Endothelial cell of umbilical vein (primary cell): ENCODE data around the gene KITLG. TPM values are rescaled to one million over a fixed set of nuclear protein-coding genes. Genes with fewer than 3 reads are reported as not detected.

Experiments
- BruUV-seq: library from RNA; stranded (reverse); fragments of 400-500 nt; replicated peaks from 2 replicates; lab custom pipeline; 2021; lab: Mats Ljungman, UMichigan
- CTCF ChIA-PET: fragments of 300-600, 350-600 bp; sonication (Branson Sonifier 250); formaldehyde crosslinking; loops from one replicate; lab custom pipeline; 2021; ENCODE audit warnings: antibody characterized with exemption, inconsistent platforms; lab: Charles Lee
- POLR2A ChIA-PET: fragments of 300-600, 350-600 bp; sonication (Branson Sonifier 250); formaldehyde crosslinking; loops from one replicate; lab custom pipeline; 2021; ENCODE audit warnings: antibody characterized with exemption, inconsistent platforms; lab: Charles Lee
- DNase-seq: peaks from one replicate; pipeline ENCODE4 v3.0.0-alpha.2; 2011; ENCODE audit warnings: low read depth, low spot score
- FAIRE-seq: peaks from 2 replicates; lab custom pipeline; 2011; peaks lifted over from hg19 to GRCh38; lab: Jason Lieb, UNC
- H2AFZ ChIP-seq: 2 replicates; pipeline ENCODE4 v1.6.0; 2012; ENCODE audit warnings: low read depth, low read length, control low read depth, inconsistent platforms
- H3K27ac ChIP-seq: 2 replicates; pipeline ENCODE4 v1.5.1; 2011; ENCODE audit warnings: low read depth, mild to moderate bottlenecking, control low read depth, low read length, moderate library complexity; ENCODE audit not compliant: insufficient read depth
- H3K27me3 ChIP-seq, 2 experiments: 2 replicates each; pipeline versions ENCODE4 v1.6.0 to v1.6.1; 2011; ENCODE audit warnings: low read length in 2 of 2, mixed read lengths in 1 of 2; ENCODE audit not compliant: control insufficient read depth in 2 of 2, insufficient read depth in 2 of 2
- H3K36me3 ChIP-seq, 2 experiments: 2 replicates in 1 of 2; 3 replicates in 1 of 2; pipeline ENCODE4 v1.5.1; 2011; ENCODE audit warnings: low read length in 2 of 2, mild to moderate bottlenecking in 1 of 2, moderate library complexity in 1 of 2; ENCODE audit not compliant: control insufficient read depth in 2 of 2, insufficient read depth in 2 of 2; ENCODE audit errors: extremely low read depth in 1 of 2
- H3K4me1 ChIP-seq: 3 replicates; pipeline ENCODE4 v1.5.1; 2011; ENCODE audit warnings: mild to moderate bottlenecking, low read length; ENCODE audit not compliant: control insufficient read depth, insufficient read depth; ENCODE audit errors: extremely low read depth
- H3K4me2 ChIP-seq: 2 replicates; pipeline ENCODE4 v1.6.1; 2011; ENCODE audit warnings: low read length, control low read depth, mixed read lengths; ENCODE audit not compliant: insufficient read depth
- H3K4me3 ChIP-seq, 3 experiments: fragments of 200-600 bp in 1 of 3; sonication (generic), shearing (Covaris generic) in 1 of 3; replicated peaks in 1 of 3; 2 replicates each; pipeline ENCODE4 v1.5.1; 2011 to 2016; ENCODE audit warnings: control low read depth in 3 of 3, low read length in 3 of 3, mild to moderate bottlenecking in 2 of 3, inconsistent platforms in 1 of 3, low read depth in 1 of 3, moderate library complexity in 1 of 3; ENCODE audit not compliant: insufficient read depth in 1 of 3
- H3K79me2 ChIP-seq: 2 replicates; pipeline ENCODE4 v1.6.0; 2012; ENCODE audit warnings: low read length, inconsistent platforms; ENCODE audit not compliant: control insufficient read depth, insufficient read depth
- H3K9ac ChIP-seq: replicated peaks from 2 replicates; pipeline ENCODE3; 2011; ENCODE audit warnings: low read length, control low read depth; ENCODE audit not compliant: insufficient read depth; ENCODE audit errors: extremely low read depth
- H3K9me1 ChIP-seq: replicated peaks from 3 replicates; pipeline ENCODE4 v1.6.0; 2011; ENCODE audit warnings: mild to moderate bottlenecking, low read length; ENCODE audit not compliant: control insufficient read depth, insufficient read depth; ENCODE audit errors: extremely low read depth
- H3K9me3 ChIP-seq: replicated peaks from 2 replicates; pipeline ENCODE4 v1.5.1; 2012; ENCODE audit warnings: low read length, inconsistent platforms; ENCODE audit not compliant: control insufficient read depth, insufficient read depth
- H4K20me1 ChIP-seq: replicated peaks from 2 replicates; pipeline ENCODE3; 2011; ENCODE audit warnings: mild to moderate bottlenecking, low read length; ENCODE audit not compliant: control insufficient read depth, insufficient read depth; ENCODE audit errors: extremely low read depth
- CTCF ChIP-seq, 2 donors: IDR thresholded peaks; 1 replicate in 1 of 2; 2 replicates in 1 of 2; pipeline ENCODE4 v1.5.1; 2011; ENCODE audit warnings: low read length in 2 of 2, mild to moderate bottlenecking in 2 of 2, moderate library complexity in 2 of 2, control low read depth in 1 of 2, inconsistent platforms in 1 of 2, low read depth in 1 of 2; ENCODE audit not compliant: insufficient read depth in 1 of 2; ENCODE audit errors: extremely low read depth in 1 of 2
- EZH2 ChIP-seq: IDR thresholded peaks from 2 replicates; pipeline ENCODE4 v1.6.1; 2012; ENCODE audit warnings: borderline replicate concordance, low read depth, mild to moderate bottlenecking, moderate library complexity, low read length, inconsistent platforms; ENCODE audit not compliant: severe bottlenecking
- FOS ChIP-seq: IDR thresholded peaks from 2 replicates; pipeline ENCODE4 v1.6.1; 2011; ENCODE audit warnings: mild to moderate bottlenecking, low read length, moderate library complexity, borderline replicate concordance; ENCODE audit not compliant: insufficient read depth
- GATA2 ChIP-seq: IDR thresholded peaks from 2 replicates; pipeline ENCODE4 v1.7.0; 2011; ENCODE audit warnings: low read depth, mild to moderate bottlenecking, moderate library complexity, mixed read lengths, low read length; ENCODE audit not compliant: insufficient read length, insufficient read depth
- JUN ChIP-seq: IDR thresholded peaks from 2 replicates; pipeline ENCODE4 v1.6.1; 2011; ENCODE audit warnings: borderline replicate concordance, low read depth; ENCODE audit not compliant: insufficient read length, insufficient read depth
- MAX ChIP-seq: IDR thresholded peaks from 2 replicates; pipeline ENCODE4 v1.6.1; 2011; ENCODE audit not compliant: insufficient read depth, insufficient read length
- MYC ChIP-seq: IDR thresholded peaks from one replicate; pipeline ENCODE4 v1.6.1; 2011; ENCODE audit warnings: mild to moderate bottlenecking, low read depth, low read length
- POLR2A ChIP-seq: IDR thresholded peaks from 2 replicates; pipeline ENCODE4 v1.6.1; 2012; ENCODE audit warnings: low read depth, mild to moderate bottlenecking, control low read depth, low read length
- POLR2AphosphoS5 ChIP-seq: IDR thresholded peaks from 2 replicates; pipeline ENCODE4 v1.6.1; 2012; ENCODE audit warnings: low read depth, mild to moderate bottlenecking, control low read depth, low read length, moderate library complexity; ENCODE audit not compliant: insufficient read depth
- dilution Hi-C: fragments of 300-500 bp; cut with MboI; formaldehyde crosslinking; loops from one replicate; pipeline ENCODE4 v1.15.0; 2019; ENCODE audit warnings: low sequenced_read_pairs; ENCODE audit not compliant: extremely low pct_ligation_motif_present
- intact Hi-C: fragments of 100-400 bp; cut with micrococcal nuclease; formaldehyde crosslinking; loops from one replicate; pipeline ENCODE4 v1.10.0; 2022
- polyA plus RNA-seq, 4 experiments: library from polyadenylated mRNA; depleted of rRNA in 3 of 4; stranded (reverse) in 3 of 4; unstranded in 1 of 4; fragments of >200 nt; gene quantifications; 2 replicates each; pipeline versions ENCODE4 v1.2.1 to v1.2.3, GENCODE V29; 2011 to 2012; ENCODE audit warnings: missing spikeins in 1 of 4
- total RNA-seq: library from RNA; stranded (reverse); gene quantifications from 2 replicates; pipeline ENCODE4 v1.2.3, GENCODE V29; 2021

The KITLG gene
- total and polyA plus RNA-seq, 2 donors (not counting 3 experiments of a cell fraction or from before 2014, with no cell fraction given) = 3.8 to 32.5 TPM

GRCh38 chr12:88558340-88558867 is 21.9 kb downstream of the KITLG start:
- no peaks in the 10 kb centered on the region for H3K9me3 ChIP-seq
- H3K4me2 ChIP-seq = no peak overlapping the region
- H3K9me1 ChIP-seq = no peaks in the 10 kb centered on the region
- peaks cover 2% of the 10 kb centered on the region for H3K79me2 ChIP-seq
- no TSS peak for BruUV-seq
- no peak overlapping the region for H3K4me3 ChIP-seq
- ChIA-PET POLR2A (no interaction called here), CTCF (interaction anchor here (1.1 kb wide), 1 partner anchor 435 kb away, joined by 6 read pairs; no protein-coding TSS in a partner anchor)
- H3K27ac ChIP-seq = no peak overlapping the region
- H4K20me1 ChIP-seq = no peaks in the 10 kb centered on the region
- no peaks in the 10 kb centered on the region for H3K27me3 ChIP-seq
- no peak overlapping the region for H3K9ac ChIP-seq
- dilution Hi-C loops (no loop called here), intact Hi-C loops (loop anchor here (10.0 kb wide), 1 partner anchor 314 kb away; no protein-coding TSS in a partner anchor)
- DNase-seq (no peak), FAIRE-seq (no peak)
- TF ChIP-seq CTCF (IDR thresholded peaks at IDR 0.05; ENCODE audit: extremely low read depth in 1 of 2, insufficient read depth in 1 of 2, low read depth in 1 of 2, low read length in 2 of 2) = no peak
- no peak for TF ChIP-seq FOS
- no peak for TF ChIP-seq JUN
- no peak for TF ChIP-seq POLR2A
- no peak for TF ChIP-seq MYC
- no peak for TF ChIP-seq POLR2AphosphoS5
- no peak for TF ChIP-seq EZH2
- TF ChIP-seq MAX = no peak
- TF ChIP-seq GATA2 = no peak
- H3K36me3 ChIP-seq = no peaks in the 10 kb centered on the region
- H2AFZ ChIP-seq = no peak overlapping the region
- H3K4me1 ChIP-seq = peaks cover 21% of the 10 kb centered on the region
